ENCODE measurements around the gene GLB1L.

The GLB1L gene

GRCh38 chr2:219216535-219216915 is 28.7 kb downstream of the GLB1L start:
- H3K36me3 ChIP-seq (ENCODE audit: control insufficient read depth in 1 of 2, insufficient read depth in 2 of 2, low read length in 2 of 2): peaks cover 24 to 48% of the 10 kb centered on the region in 2 donors
- H3K9ac ChIP-seq (ENCODE audit: low read depth in 1 of 2, low read length in 2 of 2): no peak overlapping the region
- H3K4me1 ChIP-seq (ENCODE audit: control insufficient read depth in 1 of 2, insufficient read depth in 2 of 2, low read length in 2 of 2): peaks cover 21 to 27% of the 10 kb centered on the region in 2 donors
- no peak overlapping the region for H3K27ac ChIP-seq (ENCODE audit: low read depth, low read length)
- H3K4me3 ChIP-seq (ENCODE audit: low read depth in 1 of 2, low read length in 2 of 2): no peak overlapping the region
- H3K9me3 ChIP-seq (ENCODE audit: control insufficient read depth in 1 of 2, low read length in 2 of 2): no peaks in the 10 kb centered on the region
- H3K27me3 ChIP-seq (ENCODE audit: control insufficient read depth in 1 of 2, insufficient read depth in 2 of 2, low read length in 2 of 2): no peaks in the 10 kb centered on the region

GRCh38 chr2:219215871-219216534 is 29.2 kb downstream of the GLB1L start:
- no peak overlapping the region for H3K27ac ChIP-seq (ENCODE audit: low read depth, low read length)
- peaks cover 21 to 42% of the 10 kb centered on the region in 2 donors for H3K36me3 ChIP-seq (ENCODE audit: control insufficient read depth in 1 of 2, insufficient read depth in 2 of 2, low read length in 2 of 2)
- H3K9ac ChIP-seq (ENCODE audit: low read depth in 1 of 2, low read length in 2 of 2): no peak overlapping the region
- H3K9me3 ChIP-seq (ENCODE audit: control insufficient read depth in 1 of 2, low read length in 2 of 2): no peaks in the 10 kb centered on the region
- H3K4me1 ChIP-seq (ENCODE audit: control insufficient read depth in 1 of 2, insufficient read depth in 2 of 2, low read length in 2 of 2): peaks cover 21 to 27% of the 10 kb centered on the region in 2 donors
- no peaks in the 10 kb centered on the region for H3K27me3 ChIP-seq (ENCODE audit: control insufficient read depth in 1 of 2, insufficient read depth in 2 of 2, low read length in 2 of 2)
- H3K4me3 ChIP-seq (ENCODE audit: low read depth in 1 of 2, low read length in 2 of 2): no peak overlapping the region

GRCh38 chr2:219214786-219215185 is 30.5 kb downstream of the GLB1L start:
- Histone ChIP-seq H3K27me3 (ENCODE audit: control insufficient read depth in 1 of 2, insufficient read depth in 2 of 2, low read length in 2 of 2) (no peaks in the 10 kb centered on the region), H3K9ac (ENCODE audit: low read depth in 1 of 2, low read length in 2 of 2) (no peak overlapping the region), H3K4me1 (ENCODE audit: control insufficient read depth in 1 of 2, insufficient read depth in 2 of 2, low read length in 2 of 2) (peaks cover 17 to 24% of the 10 kb centered on the region in 2 donors), H3K36me3 (ENCODE audit: control insufficient read depth in 1 of 2, insufficient read depth in 2 of 2, low read length in 2 of 2) (peaks cover 9 to 37% of the 10 kb centered on the region in 2 donors), H3K27ac (ENCODE audit: low read depth, low read length) (no peak overlapping the region), H3K4me3 (ENCODE audit: low read depth in 1 of 2, low read length in 2 of 2) (no peak overlapping the region), H3K9me3 (ENCODE audit: control insufficient read depth in 1 of 2, low read length in 2 of 2) (no peaks in the 10 kb centered on the region)

- H3K4me3 ChIP-seq (ENCODE audit: low read depth in 1 of 2, low read length in 2 of 2): no peak overlapping the region
- H3K27me3 ChIP-seq (ENCODE audit: control insufficient read depth in 1 of 2, insufficient read depth in 2 of 2, low read length in 2 of 2): no peaks in the 10 kb centered on the region
- H3K9me3 ChIP-seq (ENCODE audit: control insufficient read depth in 1 of 2, low read length in 2 of 2): no peaks in the 10 kb centered on the region
- H3K36me3 ChIP-seq (ENCODE audit: control insufficient read depth in 1 of 2, insufficient read depth in 2 of 2, low read length in 2 of 2): peaks cover 9 to 39% of the 10 kb centered on the region in 2 donors
- peaks cover 11 to 18% of the 10 kb centered on the region in 2 donors for H3K4me1 ChIP-seq (ENCODE audit: control insufficient read depth in 1 of 2, insufficient read depth in 2 of 2, low read length in 2 of 2)
- H3K9ac ChIP-seq (ENCODE audit: low read depth in 1 of 2, low read length in 2 of 2): no peak overlapping the region
- H3K27ac ChIP-seq (ENCODE audit: low read depth, low read length): no peak overlapping the region
Measured at GRCh38 chr2:219214141-219214540, 31.1 kb downstream of the GLB1L start.

GRCh38 chr2:219213486-219214071 is 31.7 kb downstream of the GLB1L start:
- Histone ChIP-seq H3K4me1 (ENCODE audit: control insufficient read depth in 1 of 2, insufficient read depth in 2 of 2, low read length in 2 of 2) (peaks cover 9 to 17% of the 10 kb centered on the region in 2 donors), H3K4me3 (ENCODE audit: low read depth in 1 of 2, low read length in 2 of 2) (no peak overlapping the region), H3K36me3 (ENCODE audit: control insufficient read depth in 1 of 2, insufficient read depth in 2 of 2, low read length in 2 of 2) (peaks cover 9 to 44% of the 10 kb centered on the region in 2 donors), H3K9me3 (ENCODE audit: control insufficient read depth in 1 of 2, low read length in 2 of 2) (no peaks in the 10 kb centered on the region), H3K9ac (ENCODE audit: low read depth in 1 of 2, low read length in 2 of 2) (no peak overlapping the region), H3K27me3 (ENCODE audit: control insufficient read depth in 1 of 2, insufficient read depth in 2 of 2, low read length in 2 of 2) (no peaks in the 10 kb centered on the region), H3K27ac (ENCODE audit: low read depth, low read length) (no peak overlapping the region)

GRCh38 chr2:219213026-219213415 is 32.2 kb downstream of the GLB1L start:
- peaks cover 9 to 17% of the 10 kb centered on the region in 2 donors for H3K4me1 ChIP-seq (ENCODE audit: control insufficient read depth in 1 of 2, insufficient read depth in 2 of 2, low read length in 2 of 2)
- no peak overlapping the region for H3K27ac ChIP-seq (ENCODE audit: low read depth, low read length)
- H3K4me3 ChIP-seq (ENCODE audit: low read depth in 1 of 2, low read length in 2 of 2): no peak overlapping the region
- H3K36me3 ChIP-seq (ENCODE audit: control insufficient read depth in 1 of 2, insufficient read depth in 2 of 2, low read length in 2 of 2): peaks cover 9 to 50% of the 10 kb centered on the region in 2 donors
- no peak overlapping the region for H3K9ac ChIP-seq (ENCODE audit: low read depth in 1 of 2, low read length in 2 of 2)
- H3K9me3 ChIP-seq (ENCODE audit: control insufficient read depth in 1 of 2, low read length in 2 of 2): no peaks in the 10 kb centered on the region
- H3K27me3 ChIP-seq (ENCODE audit: control insufficient read depth in 1 of 2, insufficient read depth in 2 of 2, low read length in 2 of 2): no peaks in the 10 kb centered on the region

- H3K9ac ChIP-seq (ENCODE audit: low read depth in 1 of 2, low read length in 2 of 2): no peak overlapping the region
- no peak overlapping the region for H3K27ac ChIP-seq (ENCODE audit: low read depth, low read length)
- peaks cover 18 to 22% of the 10 kb centered on the region in 2 donors for H3K4me1 ChIP-seq (ENCODE audit: control insufficient read depth in 1 of 2, insufficient read depth in 2 of 2, low read length in 2 of 2)
- H3K9me3 ChIP-seq (ENCODE audit: control insufficient read depth in 1 of 2, low read length in 2 of 2): no peaks in the 10 kb centered on the region
- H3K36me3 ChIP-seq (ENCODE audit: control insufficient read depth in 1 of 2, insufficient read depth in 2 of 2, low read length in 2 of 2): peaks cover 9 to 51% of the 10 kb centered on the region in 2 donors
- H3K27me3 ChIP-seq (ENCODE audit: control insufficient read depth in 1 of 2, insufficient read depth in 2 of 2, low read length in 2 of 2): no peaks in the 10 kb centered on the region
- no peak overlapping the region for H3K4me3 ChIP-seq (ENCODE audit: low read depth in 1 of 2, low read length in 2 of 2)
Measured at GRCh38 chr2:219210886-219211362, 34.3 kb downstream of the GLB1L start.

- H3K9ac ChIP-seq (ENCODE audit: low read depth in 1 of 2, low read length in 2 of 2): no peak overlapping the region
- peaks cover 9 to 51% of the 10 kb centered on the region in 2 donors for H3K36me3 ChIP-seq (ENCODE audit: control insufficient read depth in 1 of 2, insufficient read depth in 2 of 2, low read length in 2 of 2)
- no peak overlapping the region for H3K27ac ChIP-seq (ENCODE audit: low read depth, low read length)
Measured at GRCh38 chr2:219210196-219210885, 34.9 kb downstream of the GLB1L start.

GRCh38 chr2:219209236-219210195 is 35.7 kb downstream of the GLB1L start:
- H3K4me1 ChIP-seq (ENCODE audit: control insufficient read depth in 1 of 2, insufficient read depth in 2 of 2, low read length in 2 of 2): peaks cover 19 to 26% of the 10 kb centered on the region in 2 donors
- no peak overlapping the region for H3K9ac ChIP-seq (ENCODE audit: low read depth in 1 of 2, low read length in 2 of 2)
- H3K9me3 ChIP-seq (ENCODE audit: control insufficient read depth in 1 of 2, low read length in 2 of 2): no peaks in the 10 kb centered on the region
- no peak overlapping the region for H3K4me3 ChIP-seq (ENCODE audit: low read depth in 1 of 2, low read length in 2 of 2)
- H3K27me3 ChIP-seq (ENCODE audit: control insufficient read depth in 1 of 2, insufficient read depth in 2 of 2, low read length in 2 of 2): no peaks in the 10 kb centered on the region
- H3K36me3 ChIP-seq (ENCODE audit: control insufficient read depth in 1 of 2, insufficient read depth in 2 of 2, low read length in 2 of 2): peaks cover 5 to 45% of the 10 kb centered on the region in 2 donors
- H3K27ac ChIP-seq (ENCODE audit: low read depth, low read length): no peak overlapping the region

More at GRCh38 chr2:219210196-219210885, 34.9 kb downstream of the GLB1L start:
- Histone ChIP-seq H3K9me3 (ENCODE audit: control insufficient read depth in 1 of 2, low read length in 2 of 2) (no peaks in the 10 kb centered on the region), H3K27me3 (ENCODE audit: control insufficient read depth in 1 of 2, insufficient read depth in 2 of 2, low read length in 2 of 2) (no peaks in the 10 kb centered on the region), H3K4me1 (ENCODE audit: control insufficient read depth in 1 of 2, insufficient read depth in 2 of 2, low read length in 2 of 2) (peaks cover 19 to 26% of the 10 kb centered on the region in 2 donors), H3K4me3 (ENCODE audit: low read depth in 1 of 2, low read length in 2 of 2) (no peak overlapping the region)
